Prostate gland (tissue), 2 donors: ENCODE measurements around the gene UBAC2. TPM values are rescaled to one million over a fixed set of nuclear protein-coding genes. Genes with fewer than 3 reads are reported as not detected.

Experiments
- DNase-seq: peaks from one replicate; pipeline ENCODE4 v3.0.0-alpha.2; 2019; ENCODE audit warnings: low spot score
- H3K27ac ChIP-seq, 2 donors: fragments of 200-600 bp; sonication (generic); 2 replicates each; pipeline ENCODE4 v1.5.1; 2017 to 2019
- H3K27me3 ChIP-seq: fragments of 200-600 bp; sonication (generic); replicated peaks from 2 replicates; pipeline ENCODE4 v1.5.1; 2019; ENCODE audit not compliant: insufficient read depth
- H3K36me3 ChIP-seq, 2 donors: fragments of 200-600 bp; sonication (generic); 1 replicate in 1 of 2; 2 replicates in 1 of 2; pipeline versions ENCODE4 v1.5.1 to v1.8.1; 2017 to 2019
- H3K4me1 ChIP-seq: fragments of 200-600 bp; sonication (generic); replicated peaks from 2 replicates; pipeline ENCODE4 v1.5.1; 2019
- H3K4me3 ChIP-seq, 2 donors: fragments of 200-600 bp; sonication (generic); 2 replicates each; pipeline ENCODE4 v1.5.1; 2017 to 2019
- H3K9me3 ChIP-seq: fragments of 200-600 bp; sonication (generic); 2 replicates; pipeline ENCODE4 v1.5.1; 2017
- POLR2A ChIP-seq: fragments of 450-650 bp; IDR thresholded peaks from one replicate; pipeline ENCODE4 v1.6.1; 2016; ENCODE audit warnings: antibody characterized with exemption, mild to moderate bottlenecking
- POLR2AphosphoS5 ChIP-seq: sonication (generic); formaldehyde crosslinking; IDR thresholded peaks from one replicate; pipeline ENCODE4 v1.6.1; 2017; ENCODE audit warnings: antibody characterized with exemption
- WGBS: methylation state at CpG from one replicate; pipeline ENCODE4 v1.1.5; 2018; 5-methylcytosine and 5-hydroxymethylcytosine counted together
- intact Hi-C: fragments of 100-400 bp; cut with DNase I; formaldehyde crosslinking; loops from one replicate; pipeline ENCODE4 v1.14.2; 2022
- total RNA-seq, 2 donors: library from RNA; depleted of rRNA; stranded (reverse); fragments of >200 nt; gene quantifications; one replicate each; pipeline ENCODE4 v1.1.0, GENCODE V29; 2016
- TF ChIP-seq, protein P1 (sequence below), 4 experiments: fragments of 200-600 bp in 2 of 4; fragments of 450-650 bp in 2 of 4; sonication (generic) in 2 of 4; IDR thresholded peaks; 1 replicate in 3 of 4; 2 replicates in 1 of 4; pipeline ENCODE4 v1.5.1; 2016 to 2019; ENCODE audit warnings: antibody characterized with exemption in 4 of 4, mild to moderate bottlenecking in 2 of 4, moderate library complexity in 2 of 4

UBAC2 gene
- total RNA-seq, 2 donors from 2014 or later: 60.7 to 86.9 TPM

DNA sequence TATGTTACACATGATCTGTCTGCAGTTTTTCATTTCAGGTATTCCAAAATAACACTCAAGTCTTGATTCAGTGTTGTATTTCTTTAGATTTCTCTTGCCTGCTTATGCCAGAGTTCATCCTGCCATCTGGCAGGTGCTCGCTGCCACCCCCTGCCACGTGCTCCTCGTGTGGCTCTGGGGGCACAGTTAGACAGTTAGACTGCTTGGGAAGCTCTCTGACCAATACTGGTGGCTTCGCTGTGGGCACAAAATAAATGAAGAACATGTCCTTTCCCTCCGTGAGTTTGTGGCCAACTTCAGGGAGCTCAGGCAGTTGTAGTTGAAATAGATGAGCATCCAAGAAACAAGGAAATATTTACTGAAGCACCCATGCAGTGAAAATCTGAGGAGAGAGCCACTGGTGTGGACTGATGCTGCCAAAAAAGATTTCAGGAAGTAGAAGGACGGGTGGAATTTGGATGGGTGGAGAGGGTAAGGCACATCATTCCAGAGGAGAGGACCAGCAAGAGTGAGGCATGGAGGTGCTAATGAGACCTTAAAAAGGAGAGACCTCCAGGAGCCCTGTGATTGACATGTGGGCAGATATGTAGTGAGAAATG lies 144.1 kb downstream of the UBAC2 start:
- Histone ChIP-seq H3K4me3 (no peak overlapping the region), H3K9me3 (no peaks in the 10 kb centered on the region), H3K4me1 (no peaks in the 10 kb centered on the region), H3K36me3 (no peaks in the 10 kb centered on the region), H3K27ac (no peak overlapping the region), H3K27me3 (no peaks in the 10 kb centered on the region)
- no peak for TF ChIP-seq POLR2AphosphoS5
- TF ChIP-seq, protein P1, sequence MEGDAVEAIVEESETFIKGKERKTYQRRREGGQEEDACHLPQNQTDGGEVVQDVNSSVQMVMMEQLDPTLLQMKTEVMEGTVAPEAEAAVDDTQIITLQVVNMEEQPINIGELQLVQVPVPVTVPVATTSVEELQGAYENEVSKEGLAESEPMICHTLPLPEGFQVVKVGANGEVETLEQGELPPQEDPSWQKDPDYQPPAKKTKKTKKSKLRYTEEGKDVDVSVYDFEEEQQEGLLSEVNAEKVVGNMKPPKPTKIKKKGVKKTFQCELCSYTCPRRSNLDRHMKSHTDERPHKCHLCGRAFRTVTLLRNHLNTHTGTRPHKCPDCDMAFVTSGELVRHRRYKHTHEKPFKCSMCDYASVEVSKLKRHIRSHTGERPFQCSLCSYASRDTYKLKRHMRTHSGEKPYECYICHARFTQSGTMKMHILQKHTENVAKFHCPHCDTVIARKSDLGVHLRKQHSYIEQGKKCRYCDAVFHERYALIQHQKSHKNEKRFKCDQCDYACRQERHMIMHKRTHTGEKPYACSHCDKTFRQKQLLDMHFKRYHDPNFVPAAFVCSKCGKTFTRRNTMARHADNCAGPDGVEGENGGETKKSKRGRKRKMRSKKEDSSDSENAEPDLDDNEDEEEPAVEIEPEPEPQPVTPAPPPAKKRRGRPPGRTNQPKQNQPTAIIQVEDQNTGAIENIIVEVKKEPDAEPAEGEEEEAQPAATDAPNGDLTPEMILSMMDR (IDR thresholded peaks at IDR 0.05): no peak
- TF ChIP-seq POLR2A: no peak
- intact Hi-C loops: no loop called here
- DNase-seq: no peak
- WGBS: 95% methylated on average over 6 of the region's 6 CpGs

DNA sequence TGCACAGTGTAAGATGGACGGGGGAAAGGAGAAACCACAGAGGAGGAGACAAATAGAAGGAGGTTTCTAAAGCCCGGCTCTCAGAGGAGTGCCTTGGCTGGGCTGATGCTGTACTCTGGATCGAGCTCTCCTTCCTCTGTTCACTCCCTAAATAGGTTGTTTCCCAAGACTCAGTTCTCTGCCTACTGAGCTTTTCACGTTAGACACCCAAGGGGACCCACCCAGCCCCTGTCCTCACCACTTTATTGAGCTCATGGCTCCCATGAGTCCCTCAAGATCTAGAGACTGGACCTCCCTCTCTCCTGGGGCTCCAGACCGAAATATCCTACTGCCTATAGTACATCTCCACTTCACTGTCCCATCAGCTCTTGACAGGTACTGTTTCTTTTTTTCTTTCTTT lies 144.7 kb downstream of the UBAC2 start:
- Histone ChIP-seq H3K27me3 (no peaks in the 10 kb centered on the region), H3K27ac (no peak overlapping the region), H3K4me1 (no peaks in the 10 kb centered on the region), H3K9me3 (no peaks in the 10 kb centered on the region), H3K4me3 (no peak overlapping the region), H3K36me3 (no peaks in the 10 kb centered on the region)
- no peak for DNase-seq
- WGBS: 88% methylated on average over 5 of the region's 5 CpGs
- no peak for TF ChIP-seq POLR2AphosphoS5
- no peak for TF ChIP-seq POLR2A
- TF ChIP-seq, protein P1 (IDR thresholded peaks at IDR 0.05): no peak
- intact Hi-C loops: no loop called here

- H3K27ac ChIP-seq: no peak overlapping the region
- WGBS: 82% methylated on average over 11 of the region's 11 CpGs
- H3K36me3 ChIP-seq: no peaks in the 10 kb centered on the region
- H3K27me3 ChIP-seq: no peaks in the 10 kb centered on the region
- DNase-seq: no peak
- no peaks in the 10 kb centered on the region for H3K9me3 ChIP-seq
- no peaks in the 10 kb centered on the region for H3K4me1 ChIP-seq
- no peak for TF ChIP-seq POLR2AphosphoS5
- TF ChIP-seq, protein P1 (IDR thresholded peaks at IDR 0.05): no peak
- no peak for TF ChIP-seq POLR2A
- intact Hi-C loops: no loop called here
- no peak overlapping the region for H3K4me3 ChIP-seq
These were observed 145.8 kb downstream of the UBAC2 start for GRCh38 chr13:99346335-99347042.

DNA sequence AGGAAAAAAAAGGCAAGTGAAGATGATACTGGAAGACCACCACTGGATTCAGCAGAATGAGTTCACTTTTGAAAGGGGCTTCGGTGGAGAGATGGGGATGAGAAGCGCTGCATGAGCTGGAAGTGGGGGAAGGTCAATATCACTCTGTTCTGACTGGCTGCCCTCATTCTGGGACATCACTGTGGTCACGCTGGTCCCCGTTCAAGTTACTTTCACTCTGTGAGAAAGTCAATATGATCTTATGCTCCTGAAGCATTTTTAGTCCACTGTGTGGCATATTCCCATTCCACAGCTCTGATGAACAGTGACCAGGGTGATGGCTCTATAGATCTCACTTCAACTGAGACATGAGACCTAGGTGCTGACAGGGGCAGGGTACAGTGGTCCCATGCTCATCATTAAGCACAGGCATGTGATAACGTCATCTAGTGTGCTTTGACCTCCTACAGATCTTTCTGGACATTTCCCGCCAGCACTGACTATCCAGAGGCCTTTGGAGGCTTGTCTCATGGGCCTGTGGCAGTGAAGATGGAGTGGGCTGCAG lies 146.8 kb downstream of the UBAC2 start:
- H3K27ac ChIP-seq: no peak overlapping the region
- no peak overlapping the region for H3K4me3 ChIP-seq
- WGBS: 93% methylated on average over 6 of the region's 6 CpGs
- H3K27me3 ChIP-seq: no peaks in the 10 kb centered on the region
- no peaks in the 10 kb centered on the region for H3K4me1 ChIP-seq
- H3K36me3 ChIP-seq: no peaks in the 10 kb centered on the region
- TF ChIP-seq POLR2AphosphoS5 (no peak), POLR2A (no peak)
- TF ChIP-seq, protein P1 (IDR thresholded peaks at IDR 0.05): no peak
- intact Hi-C loops: no loop called here
- DNase-seq: no peak
- no peaks in the 10 kb centered on the region for H3K9me3 ChIP-seq
